Activated CD4-positive, alpha-beta T cell treated with anti-CD3 and anti-CD28 coated beads, Interleukin-2, Interleukin-4, amounts not matched to agents 100 ng/mL and 50 ng/mL, durations not matched to agents 16 hours and 8 hours (primary cell): ENCODE data around the gene RNF13.
A peak's percentile ranks its signal among the peaks of the same experiment; 100 is the strongest.
"Not testable (repeated sequence)": the region's sequence is repeated elsewhere in the genome, so short reads cannot be mapped to it uniquely, and the experiment has no call there.

Source experiments
- DNase-seq: peaks from one replicate; pipeline ENCODE4 v3.0.0-alpha.2; 2020; ENCODE audit warnings: low spot score

RNF13 gene

GRCh38 chr3:149839896-149840295, 26.9 kb downstream of the RNF13 start:
- DNase-seq, result no peak

- no peak for DNase-seq
Observed at GRCh38 chr3:149843502-149843901, 30.5 kb downstream of the RNF13 start.

- no peak for DNase-seq
Observed at GRCh38 chr3:149844091-149844490, 31.1 kb downstream of the RNF13 start.

- DNase-seq, result no peak
Observed at GRCh38 chr3:149845570-149846244, 32.7 kb downstream of the RNF13 start.

GRCh38 chr3:149848238-149848637, 35.2 kb downstream of the RNF13 start:
- no peak for DNase-seq

GRCh38 chr3:149848688-149849087, 35.7 kb downstream of the RNF13 start:
- no peak for DNase-seq

- DNase-seq, result no peak
Observed at GRCh38 chr3:149850787-149851584, 38.0 kb downstream of the RNF13 start.

- no peak for DNase-seq
Observed at GRCh38 chr3:149858911-149859310, 45.9 kb downstream of the RNF13 start.

- no peak for DNase-seq
Observed at GRCh38 chr3:149860881-149861280, 47.9 kb downstream of the RNF13 start.

GRCh38 chr3:149867563-149867962, 54.5 kb downstream of the RNF13 start:
- DNase-seq, result no peak

- DNase-seq, result no peak
Observed at GRCh38 chr3:149871855-149872254, 58.8 kb downstream of the RNF13 start.

GRCh38 chr3:149872589-149872988, 59.6 kb downstream of the RNF13 start:
- DNase-seq, result no peak

- DNase-seq, result no peak
Observed at GRCh38 chr3:149877668-149878067, 64.7 kb downstream of the RNF13 start.

- DNase-seq, result peak; percentile 10
Observed at GRCh38 chr3:149879872-149880271, 66.9 kb downstream of the RNF13 start.

- DNase-seq, result no peak
Observed at GRCh38 chr3:149881879-149882278, 68.9 kb downstream of the RNF13 start.

GRCh38 chr3:149883134-149883533, 70.1 kb downstream of the RNF13 start:
- no peak for DNase-seq

GRCh38 chr3:149883860-149884259, 70.8 kb downstream of the RNF13 start:
- DNase-seq, result not testable (repeated sequence)

- not testable (repeated sequence) for DNase-seq
Observed at GRCh38 chr3:149884848-149885247, 71.8 kb downstream of the RNF13 start.

- DNase-seq, result no peak
Observed at GRCh38 chr3:149886957-149887356, 73.9 kb downstream of the RNF13 start.

GRCh38 chr3:149891621-149892020, 78.6 kb downstream of the RNF13 start:
- no peak for DNase-seq

GRCh38 chr3:149892371-149892770, 79.4 kb downstream of the RNF13 start:
- no peak for DNase-seq

GRCh38 chr3:149894205-149894604, 81.2 kb downstream of the RNF13 start:
- no peak for DNase-seq

- no peak for DNase-seq
Observed at GRCh38 chr3:149895339-149895738, 82.3 kb downstream of the RNF13 start.

- DNase-seq, result no peak
Observed at GRCh38 chr3:149895769-149896168, 82.8 kb downstream of the RNF13 start.
